GM18507 (cell line): ENCODE results near the gene ZNF831.

ENCODE experiments used
- DNase-seq: peaks from one replicate; pipeline ENCODE4 v3.0.0; 2011; ENCODE audit warnings: low read depth; ENCODE audit not compliant: insufficient read length; ENCODE audit errors: extremely low spot score
- FAIRE-seq: peaks from 2 replicates; lab custom pipeline; 2011; peaks lifted over from hg19 to GRCh38; lab: Jason Lieb, UNC

The ZNF831 gene

GRCh38 chr20:59163631-59164530, at the start of gene ZNF831:
Gene ZNF831, plus strand, starts transcription at chr20:59163821. Its CDS starts 27,199 bp downstream, at chr20:59191020.
- DNase-seq (no peak), FAIRE-seq (peak; percentile 81)

DNA sequence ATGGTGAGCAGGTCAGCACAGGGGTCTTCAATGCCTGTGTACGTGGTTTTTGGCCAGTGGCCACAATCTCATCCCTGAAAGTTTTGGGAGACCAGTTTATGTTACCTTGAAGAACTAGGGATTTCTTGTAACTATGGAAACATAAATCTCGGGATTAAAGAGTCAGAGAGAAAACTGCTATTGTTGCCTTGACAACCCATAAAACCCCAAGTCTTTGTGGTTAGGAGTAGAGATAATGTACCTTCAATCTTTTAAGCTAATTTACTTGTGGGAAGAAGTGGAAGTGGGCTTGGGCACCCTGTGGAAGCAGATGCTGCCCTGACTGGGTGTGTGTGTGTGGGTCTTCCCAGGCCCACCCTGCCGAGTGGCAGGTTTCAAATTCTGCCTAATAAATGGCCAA, 46.1 kb upstream of the ZNF831 start:
- FAIRE-seq (no peak), DNase-seq (no peak)

DNA sequence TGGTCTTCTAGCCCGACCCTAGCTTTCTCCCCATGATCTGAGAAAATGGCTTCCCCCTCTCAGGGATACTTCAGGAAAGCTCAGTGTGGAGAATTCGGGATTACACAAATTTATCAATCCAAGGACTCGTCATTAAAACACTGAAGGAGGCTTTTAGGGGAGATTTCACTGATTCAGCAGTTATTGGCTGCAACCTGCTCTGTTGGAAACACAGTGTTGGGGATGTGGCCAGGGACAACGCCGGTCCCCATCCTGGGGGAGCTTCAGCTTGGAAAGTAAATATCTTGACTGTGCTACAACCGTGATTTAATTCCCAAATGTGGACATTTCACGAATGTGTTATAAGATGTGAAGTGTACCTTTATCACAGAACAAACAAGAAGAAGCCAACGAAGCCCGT, 44.8 kb upstream of the ZNF831 start:
- DNase-seq (no peak), FAIRE-seq (no peak)

GRCh38 chr20:59120491-59120890, 43.1 kb upstream of the ZNF831 start:
- DNase-seq (peak; percentile 18), FAIRE-seq (peak; percentile 57)

GRCh38 chr20:59120919-59121318, 42.7 kb upstream of the ZNF831 start:
- no peak for FAIRE-seq
- DNase-seq = no peak

DNA sequence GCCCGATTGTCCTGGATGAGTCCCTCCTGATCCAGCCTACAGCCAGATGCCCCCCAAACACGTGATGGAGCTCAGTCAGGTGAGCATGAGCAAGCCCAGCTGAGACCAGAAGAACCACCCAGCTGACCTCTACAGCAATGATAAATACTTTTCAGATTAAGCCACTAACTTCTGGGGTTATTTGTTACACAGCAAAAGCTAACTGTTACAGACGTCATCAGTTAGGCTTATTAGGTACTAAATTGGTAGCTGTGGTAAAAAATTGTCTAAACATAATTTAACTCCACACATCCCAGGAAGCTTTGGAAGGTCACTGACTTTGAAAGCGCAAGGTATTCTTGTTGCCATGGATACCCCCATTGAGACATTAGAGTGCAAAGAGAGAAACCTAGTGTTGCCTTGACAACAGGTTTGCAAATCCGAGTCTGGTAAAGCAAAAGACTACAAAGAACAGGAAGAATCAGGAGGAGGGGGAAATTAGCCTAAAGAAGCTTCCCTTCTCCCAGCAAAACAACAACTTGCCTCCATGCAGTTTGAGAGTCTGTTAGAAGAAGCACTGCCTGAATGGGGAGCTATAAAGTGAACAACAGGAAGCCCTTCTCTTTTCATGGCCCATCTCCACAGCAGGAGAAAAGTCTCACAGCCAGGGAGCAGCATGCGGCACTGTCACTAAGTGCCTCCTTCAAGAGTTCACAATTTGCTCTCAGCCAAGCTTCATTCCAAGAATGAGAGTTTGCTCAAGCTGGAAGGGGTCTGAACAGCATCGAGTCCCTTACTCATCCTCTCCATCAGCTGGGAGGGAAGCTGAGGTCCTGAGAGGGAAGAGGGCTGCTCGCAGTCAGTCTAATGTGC, 41.7 kb upstream of the ZNF831 start:
- FAIRE-seq = no peak

DNA sequence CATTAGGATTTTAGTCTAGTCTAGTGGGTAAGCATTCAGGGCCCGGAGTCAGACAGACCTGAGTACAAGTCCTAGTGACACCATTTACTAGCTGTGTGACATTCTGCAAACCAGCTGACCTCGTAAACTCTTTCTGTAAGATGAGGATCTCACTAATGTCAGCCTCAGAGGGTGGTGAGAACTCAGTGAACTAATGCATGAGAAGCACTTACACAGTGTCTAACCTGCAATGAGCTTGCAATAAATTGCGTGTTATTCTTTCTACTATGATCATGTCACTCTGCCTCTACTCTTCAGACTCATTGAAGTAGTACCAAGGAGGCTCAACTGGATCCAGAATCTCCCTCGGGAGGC, 41.1 kb upstream of the ZNF831 start:
- FAIRE-seq = no peak
- no peak for DNase-seq

More for the DNA sequence above, 41.7 kb upstream of the ZNF831 start:
- DNase-seq = no peak

GRCh38 chr20:59123011-59123677, 40.5 kb upstream of the ZNF831 start:
- FAIRE-seq (no peak), DNase-seq (no peak)

GRCh38 chr20:59123678-59124255, 39.9 kb upstream of the ZNF831 start:
- DNase-seq = no peak
- no peak for FAIRE-seq

- FAIRE-seq (no peak), DNase-seq (no peak)
Measured at GRCh38 chr20:59124296-59125029, 39.2 kb upstream of the ZNF831 start.

GRCh38 chr20:59125332-59125731, 38.3 kb upstream of the ZNF831 start:
- FAIRE-seq = no peak
- DNase-seq = no peak

DNA sequence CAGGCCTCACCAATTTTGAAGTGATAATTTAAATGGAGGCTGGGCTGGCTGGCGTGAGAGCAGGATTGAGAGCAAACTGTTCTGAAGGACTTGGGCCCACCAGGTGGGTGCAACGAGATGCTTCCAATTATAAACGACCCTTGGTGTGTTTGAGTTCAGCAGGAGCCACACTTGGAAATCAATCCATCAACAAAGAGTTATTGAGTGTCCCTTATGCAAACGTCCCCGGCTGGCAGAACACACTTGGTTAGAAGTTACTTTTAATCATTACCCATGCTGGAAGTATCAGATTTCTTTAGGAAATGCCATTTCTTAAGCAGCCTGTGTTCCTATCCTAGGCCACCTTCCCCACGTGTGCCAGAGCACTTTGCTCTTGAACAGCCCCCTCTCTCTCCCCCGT, 37.8 kb upstream of the ZNF831 start:
- DNase-seq = no peak
- no peak for FAIRE-seq

DNA sequence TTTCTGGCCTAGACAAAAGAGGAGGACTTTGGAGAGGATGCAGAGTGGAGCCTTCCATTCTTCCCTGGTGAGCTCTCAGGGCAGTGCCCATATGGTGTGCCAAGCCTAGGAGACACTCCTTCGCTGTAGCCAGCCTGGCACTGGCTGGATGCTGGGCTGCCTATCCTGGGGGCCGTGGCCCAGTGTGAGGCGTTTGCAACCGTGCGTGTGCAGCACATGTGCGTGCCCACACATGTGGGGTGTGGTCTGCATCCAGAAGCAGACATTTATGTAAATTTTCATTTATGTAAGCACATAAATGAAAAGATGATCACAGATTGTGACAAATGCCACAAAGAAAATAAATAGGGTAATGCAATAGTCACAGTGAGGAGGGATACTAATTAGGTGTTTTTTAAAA, 35.8 kb upstream of the ZNF831 start:
- FAIRE-seq (no peak), DNase-seq (no peak)

DNA sequence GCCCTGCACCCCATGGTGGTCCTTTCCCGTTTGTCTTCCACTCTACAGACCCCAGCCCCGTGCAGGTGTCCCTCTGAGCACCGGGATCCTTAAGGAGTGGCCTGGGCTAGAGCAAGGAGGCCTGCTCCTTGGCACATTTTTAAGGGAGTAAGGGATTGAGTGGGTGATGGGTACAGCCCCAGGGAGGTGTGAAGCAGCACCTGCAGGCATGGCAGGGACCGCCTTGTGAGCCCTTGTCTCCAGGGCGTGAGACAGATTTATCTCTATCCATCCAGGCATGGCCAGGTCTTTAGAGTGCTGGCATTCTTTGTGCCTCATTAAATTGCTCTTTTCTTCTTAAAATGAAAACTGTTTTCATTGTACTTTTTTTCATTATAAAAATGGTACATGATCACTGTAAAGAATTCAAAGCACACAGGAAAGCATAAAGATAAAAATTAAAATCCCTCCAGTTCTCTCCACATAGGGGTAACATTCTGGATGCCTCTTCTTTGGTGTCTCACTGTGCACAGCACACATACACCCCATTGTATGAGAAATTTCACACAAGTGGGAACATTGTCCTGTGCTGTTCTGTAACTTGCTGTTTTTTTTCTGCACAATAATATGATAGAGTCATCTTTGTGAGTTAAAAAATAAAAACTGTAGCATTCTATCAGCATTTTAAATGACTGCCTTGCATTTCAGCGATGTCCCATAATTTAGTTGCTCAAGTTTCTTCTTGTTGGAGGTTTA, 31.9 kb upstream of the ZNF831 start:
- no peak for FAIRE-seq
- DNase-seq = no peak

DNA sequence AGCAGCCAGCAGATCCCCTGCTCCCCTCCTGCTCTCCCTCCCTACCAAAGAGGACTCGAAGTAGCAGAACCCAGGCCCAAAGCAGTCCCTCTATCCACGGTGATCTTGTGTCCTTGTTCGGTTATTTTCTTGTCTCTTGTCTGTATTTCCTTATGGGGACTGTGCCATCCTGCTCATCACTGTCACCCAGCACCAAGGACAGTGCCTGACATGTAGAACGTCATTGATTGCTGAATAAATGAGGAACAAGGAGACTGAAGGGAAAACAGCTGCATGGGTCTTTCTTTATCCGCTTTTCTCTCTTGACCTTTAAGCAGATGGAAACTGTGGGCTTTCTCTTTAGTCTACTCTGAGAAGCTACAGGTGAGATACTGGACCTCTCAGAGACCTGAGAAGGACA, 29.4 kb upstream of the ZNF831 start:
- no peak for DNase-seq
- FAIRE-seq = no peak

- FAIRE-seq (no peak), DNase-seq (no peak)
Measured at GRCh38 chr20:59135093-59135492, 28.5 kb upstream of the ZNF831 start.

- FAIRE-seq = no peak
- DNase-seq = no peak
Measured at GRCh38 chr20:59136027-59136426, 27.6 kb upstream of the ZNF831 start.

DNA sequence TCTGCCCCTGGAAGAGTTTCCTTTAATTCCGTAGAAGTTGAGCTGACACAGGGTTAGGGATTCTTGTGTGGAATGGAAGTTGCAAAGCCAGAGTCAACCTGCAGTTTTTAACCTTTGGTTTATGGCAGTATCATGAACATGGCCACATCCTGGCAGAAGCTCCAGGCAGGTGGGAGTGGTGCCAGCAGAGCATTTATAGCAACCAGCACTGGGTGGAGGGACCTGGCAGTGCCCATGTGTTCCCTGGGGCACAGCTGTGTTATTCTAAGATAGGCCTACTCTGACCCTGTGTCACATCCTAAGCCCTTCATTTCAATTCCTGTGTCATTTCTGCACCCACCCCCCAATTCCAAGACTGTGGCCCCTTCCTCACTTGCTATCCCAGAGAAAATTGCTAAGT, 26.1 kb upstream of the ZNF831 start:
- FAIRE-seq (no peak), DNase-seq (no peak)
